ENCODE measurements around the gene MYO16.

DNA sequence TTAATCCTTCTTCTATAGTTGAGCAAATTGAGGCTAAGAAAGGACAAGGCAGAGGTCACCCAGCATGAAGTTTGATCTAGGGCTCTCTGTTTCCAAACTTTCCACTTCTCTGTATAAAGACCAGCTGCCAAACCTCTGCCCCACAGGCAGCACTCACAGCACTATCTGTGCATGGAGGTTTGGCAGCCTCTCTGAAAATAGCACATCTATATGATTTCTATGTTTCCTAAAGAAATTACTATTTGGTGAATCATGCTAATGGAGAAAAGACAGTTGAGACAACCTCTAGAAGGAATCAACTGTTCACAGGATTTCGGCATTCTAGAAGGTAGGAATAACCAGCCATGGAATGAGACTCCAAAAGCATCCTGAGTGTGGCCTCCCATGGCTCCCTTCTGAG lies 602.5 kb downstream of the MYO16 start:
- TF ChIP-seq, protein P1, sequence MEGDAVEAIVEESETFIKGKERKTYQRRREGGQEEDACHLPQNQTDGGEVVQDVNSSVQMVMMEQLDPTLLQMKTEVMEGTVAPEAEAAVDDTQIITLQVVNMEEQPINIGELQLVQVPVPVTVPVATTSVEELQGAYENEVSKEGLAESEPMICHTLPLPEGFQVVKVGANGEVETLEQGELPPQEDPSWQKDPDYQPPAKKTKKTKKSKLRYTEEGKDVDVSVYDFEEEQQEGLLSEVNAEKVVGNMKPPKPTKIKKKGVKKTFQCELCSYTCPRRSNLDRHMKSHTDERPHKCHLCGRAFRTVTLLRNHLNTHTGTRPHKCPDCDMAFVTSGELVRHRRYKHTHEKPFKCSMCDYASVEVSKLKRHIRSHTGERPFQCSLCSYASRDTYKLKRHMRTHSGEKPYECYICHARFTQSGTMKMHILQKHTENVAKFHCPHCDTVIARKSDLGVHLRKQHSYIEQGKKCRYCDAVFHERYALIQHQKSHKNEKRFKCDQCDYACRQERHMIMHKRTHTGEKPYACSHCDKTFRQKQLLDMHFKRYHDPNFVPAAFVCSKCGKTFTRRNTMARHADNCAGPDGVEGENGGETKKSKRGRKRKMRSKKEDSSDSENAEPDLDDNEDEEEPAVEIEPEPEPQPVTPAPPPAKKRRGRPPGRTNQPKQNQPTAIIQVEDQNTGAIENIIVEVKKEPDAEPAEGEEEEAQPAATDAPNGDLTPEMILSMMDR (IDR thresholded peaks at IDR 0.05), result no peak
- no peak for TF ChIP-seq POLR2A (IDR thresholded peaks at IDR 0.05)
